SJSA1 (cell line): ENCODE data around the gene PAXIP1. TPM values are rescaled to one million over a fixed set of nuclear protein-coding genes. Genes with fewer than 3 reads are reported as not detected.

Source experiments
- DNase-seq, 2 experiments: peaks; one replicate each; pipeline ENCODE4 v3.0.0-alpha.2; 2015 to 2020; ENCODE audit warnings: low spot score in 2 of 2, low read depth in 1 of 2
- H3K27ac ChIP-seq: fragments of 250-450 bp; sonication (Bioruptor Pico); 2 replicates; pipeline ENCODE4 v1.5.1; 2020; ENCODE audit warnings: mild to moderate bottlenecking, moderate library complexity
- H3K27me3 ChIP-seq: fragments of 250-450 bp; sonication (Bioruptor Pico); replicated peaks from 2 replicates; pipeline ENCODE4 v1.5.1; 2020; ENCODE audit warnings: mild to moderate bottlenecking, moderate library complexity
- H3K36me3 ChIP-seq: fragments of 250-450 bp; sonication (Bioruptor Pico); 2 replicates; pipeline ENCODE4 v1.5.1; 2020; ENCODE audit warnings: mild to moderate bottlenecking
- H3K4me1 ChIP-seq: fragments of 250-450 bp; sonication (Bioruptor Pico); replicated peaks from 2 replicates; pipeline ENCODE4 v1.6.1; 2021; ENCODE audit warnings: mild to moderate bottlenecking
- H3K4me3 ChIP-seq: fragments of 250-450 bp; sonication (Bioruptor Pico); 2 replicates; pipeline ENCODE4 v1.5.1; 2020; ENCODE audit warnings: mild to moderate bottlenecking
- H3K9me3 ChIP-seq: fragments of 250-450 bp; sonication (Bioruptor Pico); replicated peaks from 2 replicates; pipeline ENCODE4 v1.5.1; 2020; ENCODE audit warnings: mild to moderate bottlenecking
- total RNA-seq: library from RNA; depleted of rRNA; stranded (reverse); fragments of >200 nt; shearing (Covaris generic); gene quantifications from 2 replicates; pipeline ENCODE4 v1.2.3, GENCODE V29; 2014

Gene PAXIP1
- total RNA-seq, 1 experiment from 2014 or later: 12.7 TPM

GRCh38 chr7:155007947-155008346 is 5.0 kb upstream of the PAXIP1 start:
- Histone ChIP-seq H3K9me3 (no peaks in the 10 kb centered on the region), H3K27me3 (0 out of 2 replicates have a peak, but pooled peaks cover 3% of the 10 kb centered on the region), H3K27ac (no peak overlapping the region), H3K36me3 (peaks cover 8% of the 10 kb centered on the region), H3K4me3 (no peak overlapping the region), H3K4me1 (peaks cover 5% of the 10 kb centered on the region)
- DNase-seq: no peak

DNA sequence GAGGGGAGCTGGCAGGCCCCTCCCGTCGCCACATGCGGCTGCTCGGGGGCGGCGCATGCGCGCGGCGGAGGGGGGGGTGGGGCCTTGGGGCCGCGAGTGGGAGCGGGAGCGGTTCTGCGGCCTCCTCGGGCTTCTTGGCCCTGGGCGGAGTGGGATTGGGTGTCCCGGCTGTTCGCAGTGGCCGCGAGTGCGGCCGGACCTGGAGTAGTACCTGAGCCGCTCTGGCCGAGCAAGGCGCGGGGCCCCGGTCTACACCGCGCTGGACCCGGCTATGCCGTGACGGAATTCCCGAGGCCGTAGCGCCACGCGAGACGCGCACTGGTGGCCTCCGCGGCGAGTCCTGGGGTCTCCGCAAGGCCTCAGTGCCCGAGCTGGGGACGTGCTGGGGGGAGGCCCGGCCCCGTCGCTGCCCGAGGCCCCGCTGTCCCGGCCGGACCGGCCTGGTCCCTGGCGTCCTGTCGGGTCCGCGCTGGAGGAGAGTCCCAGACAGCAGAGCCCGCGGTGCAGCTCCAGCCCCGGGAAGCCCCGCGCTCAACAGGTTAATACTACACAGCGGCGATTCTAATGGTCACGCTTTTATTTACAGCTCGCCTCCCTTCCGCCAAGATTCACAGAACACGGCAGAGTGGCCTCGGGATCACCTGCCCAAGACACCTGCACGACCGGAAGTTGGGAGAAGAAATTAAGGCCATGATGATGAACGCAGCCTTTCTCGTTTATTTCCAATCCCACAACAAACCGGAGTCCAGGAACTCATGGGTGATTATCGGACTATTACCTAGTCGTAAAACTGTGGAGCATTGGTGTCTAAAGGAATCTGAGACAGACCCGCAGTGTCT is 671 bp upstream of the PAXIP1 start:
- peaks cover 12% of the 10 kb centered on the region for H3K4me1 ChIP-seq
- H3K9me3 ChIP-seq: no peaks in the 10 kb centered on the region
- peak; percentile 78 to 88 for DNase-seq
- H3K27ac ChIP-seq: peak overlapping the region; percentile 100
- H3K27me3 ChIP-seq: no peaks in the 10 kb centered on the region
- H3K4me3 ChIP-seq: peak overlapping the region; percentile 82
- peaks cover 14% of the 10 kb centered on the region for H3K36me3 ChIP-seq

DNA sequence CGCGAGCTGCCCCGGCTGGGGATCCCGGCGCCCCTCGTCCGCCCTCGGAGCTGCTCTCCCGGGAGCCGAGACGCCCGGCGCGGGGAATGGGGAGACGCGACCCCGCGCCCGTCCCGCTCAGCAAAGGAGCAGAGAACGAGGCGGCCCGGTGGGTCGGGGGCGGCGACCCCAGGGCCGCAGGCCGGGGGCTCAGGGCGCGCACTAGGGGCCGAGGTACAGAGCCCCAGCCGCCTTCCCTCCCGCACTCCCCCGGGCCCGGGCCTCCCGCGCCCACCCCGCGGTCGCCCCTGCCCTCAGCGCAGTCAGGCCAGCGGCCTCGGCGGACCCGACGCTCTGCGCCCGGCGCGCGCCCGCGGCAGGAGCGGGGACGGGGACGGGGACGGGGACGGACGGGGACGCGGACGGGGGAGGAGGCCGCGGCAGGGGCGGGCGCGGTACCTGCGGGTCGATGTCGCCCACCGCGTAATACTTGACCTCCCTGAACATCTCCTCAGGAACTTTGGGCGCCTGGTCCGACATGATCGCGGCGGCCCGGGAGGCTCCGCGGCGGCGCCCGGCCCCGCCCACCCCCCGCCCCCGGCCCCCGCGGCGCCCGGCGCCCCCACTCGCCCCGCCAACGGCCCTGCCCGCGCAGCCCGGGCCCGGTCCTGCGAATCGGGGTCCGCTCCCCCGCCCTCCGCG is 373 bp downstream of the PAXIP1 start:
- Histone ChIP-seq H3K27me3 (no peaks in the 10 kb centered on the region), H3K4me1 (peaks cover 12% of the 10 kb centered on the region), H3K4me3 (peak overlapping the region; percentile 82), H3K36me3 (peaks cover 23% of the 10 kb centered on the region), H3K9me3 (no peaks in the 10 kb centered on the region), H3K27ac (no peak overlapping the region)
- peak in 1 of 2 experiments; percentile 8 for DNase-seq

DNA sequence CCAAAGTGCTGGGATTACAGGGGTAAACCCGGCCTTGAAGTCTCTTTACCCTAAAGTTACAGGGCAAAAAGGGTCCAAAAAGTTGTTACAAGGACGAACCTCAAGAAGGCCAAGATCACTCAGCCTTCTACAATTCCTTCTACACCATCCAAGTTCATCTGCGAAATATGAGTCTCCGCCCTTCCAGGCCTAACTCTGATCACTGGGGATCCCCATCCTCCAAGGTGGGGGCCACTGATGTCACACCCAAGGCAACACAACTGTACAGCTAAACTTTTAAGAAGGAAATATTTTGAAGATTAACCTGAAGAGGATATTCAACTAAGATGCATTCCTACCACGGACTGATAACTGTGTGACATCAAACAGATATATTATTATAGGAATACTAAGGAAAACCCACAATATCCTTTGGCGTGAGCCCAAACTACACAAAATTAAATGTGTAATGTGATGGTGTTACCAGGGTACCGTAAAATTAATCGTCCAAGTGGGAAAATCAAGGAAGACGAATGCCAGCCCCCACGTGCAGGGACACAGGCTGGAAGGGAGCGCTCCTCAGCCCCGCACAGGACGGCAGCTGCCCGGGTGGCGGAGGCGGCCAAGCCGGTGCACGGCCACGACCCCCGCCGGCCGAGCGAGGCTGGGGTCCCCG is 1.0 kb downstream of the PAXIP1 start:
- peak in 1 of 2 experiments; percentile 4 for DNase-seq
- Histone ChIP-seq H3K4me1 (peaks cover 12% of the 10 kb centered on the region), H3K9me3 (no peaks in the 10 kb centered on the region), H3K27me3 (no peaks in the 10 kb centered on the region), H3K36me3 (peaks cover 30% of the 10 kb centered on the region), H3K27ac (no peak overlapping the region), H3K4me3 (peak overlapping the region; percentile 82)

DNA sequence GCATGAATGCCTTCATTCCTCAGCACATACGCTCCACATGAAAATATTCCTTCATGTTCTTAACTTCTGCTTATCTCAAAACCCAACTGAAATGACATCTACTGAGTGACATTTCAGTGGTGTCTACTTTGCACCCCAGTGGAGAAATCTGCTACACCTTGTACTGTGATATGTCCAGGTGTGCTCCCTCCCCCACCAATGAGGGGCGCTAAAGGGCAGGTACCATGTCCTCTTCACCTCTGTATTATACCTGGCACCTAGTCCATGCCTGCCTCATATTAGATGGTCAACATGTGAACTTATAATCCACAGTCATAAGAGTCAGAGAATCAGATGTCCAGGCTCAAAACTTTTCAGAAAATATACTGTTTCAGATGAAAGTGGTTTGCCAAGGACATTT is 2.1 kb downstream of the PAXIP1 start:
- Histone ChIP-seq H3K9me3 (no peaks in the 10 kb centered on the region), H3K36me3 (peaks cover 41% of the 10 kb centered on the region), H3K4me1 (peaks cover 12% of the 10 kb centered on the region), H3K4me3 (no peak overlapping the region), H3K27ac (no peak overlapping the region), H3K27me3 (no peaks in the 10 kb centered on the region)
- no peak for DNase-seq

- H3K4me3 ChIP-seq: no peak overlapping the region
- no peak overlapping the region for H3K27ac ChIP-seq
- peaks cover 7% of the 10 kb centered on the region; the same call in 1 of the 2 replicates for H3K4me1 ChIP-seq
- no peak for DNase-seq
- no peaks in the 10 kb centered on the region for H3K27me3 ChIP-seq
- peaks cover 43% of the 10 kb centered on the region for H3K36me3 ChIP-seq
- H3K9me3 ChIP-seq: no peaks in the 10 kb centered on the region
Measured at GRCh38 chr7:154998481-154998880, 4.4 kb downstream of the PAXIP1 start.

- H3K9me3 ChIP-seq: no peaks in the 10 kb centered on the region
- H3K27ac ChIP-seq: no peak overlapping the region
- no peaks in the 10 kb centered on the region for H3K27me3 ChIP-seq
- no peak for DNase-seq
- H3K4me3 ChIP-seq: no peak overlapping the region
- H3K36me3 ChIP-seq: peaks cover 41% of the 10 kb centered on the region
- peaks cover 7% of the 10 kb centered on the region; the same call in 1 of the 2 replicates for H3K4me1 ChIP-seq
Measured at GRCh38 chr7:154997840-154998370, 5.0 kb downstream of the PAXIP1 start.

GRCh38 chr7:154996756-154997155 is 6.2 kb downstream of the PAXIP1 start:
- H3K36me3 ChIP-seq: peaks cover 36% of the 10 kb centered on the region
- H3K4me1 ChIP-seq: peaks cover 2% of the 10 kb centered on the region; the same call in 1 of the 2 replicates
- no peak overlapping the region for H3K4me3 ChIP-seq
- H3K27ac ChIP-seq: no peak overlapping the region
- DNase-seq: no peak
- no peaks in the 10 kb centered on the region for H3K27me3 ChIP-seq
- H3K9me3 ChIP-seq: no peaks in the 10 kb centered on the region

DNA sequence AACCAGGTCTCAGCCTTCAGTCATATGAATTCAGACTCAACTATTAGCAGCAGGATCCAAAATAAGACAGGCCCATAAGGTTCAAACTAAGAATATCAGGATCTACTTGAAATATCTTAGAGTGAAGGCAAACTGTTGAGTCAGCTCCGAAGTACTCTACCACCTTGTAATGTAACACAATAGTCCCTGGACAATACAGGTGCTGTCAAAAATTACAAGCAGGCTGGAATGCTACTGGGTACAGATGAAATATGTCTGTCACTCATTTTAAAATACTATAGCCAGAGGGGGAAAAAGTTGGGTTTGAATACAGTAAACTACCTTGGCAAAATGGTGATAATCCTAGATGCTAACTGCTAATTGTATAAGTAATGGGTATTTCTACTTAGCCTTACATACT is 6.8 kb downstream of the PAXIP1 start:
- Histone ChIP-seq H3K4me3 (no peak overlapping the region), H3K36me3 (peaks cover 37% of the 10 kb centered on the region), H3K4me1 (no peaks in the 10 kb centered on the region), H3K9me3 (no peaks in the 10 kb centered on the region), H3K27ac (no peak overlapping the region), H3K27me3 (no peaks in the 10 kb centered on the region)
- no peak for DNase-seq

DNA sequence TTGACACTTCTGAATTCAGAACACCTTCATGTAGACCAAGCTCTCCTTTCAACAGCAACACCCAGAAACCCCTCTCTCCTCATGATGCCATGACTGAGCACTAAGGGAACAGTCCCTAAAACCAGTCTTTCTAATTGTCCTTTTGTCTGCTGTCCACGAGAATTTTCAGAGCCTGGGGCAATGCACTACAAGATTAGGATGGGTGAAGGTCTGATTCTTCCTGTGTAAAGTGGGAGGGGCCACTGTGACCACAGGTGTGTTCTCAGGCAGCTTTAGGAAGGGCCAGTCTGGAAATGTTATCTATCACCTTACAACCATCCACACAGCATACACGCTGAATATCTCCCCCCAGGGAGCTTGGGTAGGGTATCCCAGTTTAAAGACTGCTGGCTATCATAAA is 7.9 kb downstream of the PAXIP1 start:
- no peak overlapping the region for H3K4me3 ChIP-seq
- H3K4me1 ChIP-seq: no peaks in the 10 kb centered on the region
- H3K27me3 ChIP-seq: no peaks in the 10 kb centered on the region
- H3K9me3 ChIP-seq: no peaks in the 10 kb centered on the region
- peaks cover 40% of the 10 kb centered on the region for H3K36me3 ChIP-seq
- H3K27ac ChIP-seq: no peak overlapping the region
- no peak for DNase-seq

- H3K27ac ChIP-seq: no peak overlapping the region
- no peaks in the 10 kb centered on the region for H3K4me1 ChIP-seq
- H3K36me3 ChIP-seq: peaks cover 27% of the 10 kb centered on the region
- no peaks in the 10 kb centered on the region for H3K9me3 ChIP-seq
- no peaks in the 10 kb centered on the region for H3K27me3 ChIP-seq
- no peak for DNase-seq
- no peak overlapping the region for H3K4me3 ChIP-seq
Measured at GRCh38 chr7:154990964-154991540, 11.9 kb downstream of the PAXIP1 start.

DNA sequence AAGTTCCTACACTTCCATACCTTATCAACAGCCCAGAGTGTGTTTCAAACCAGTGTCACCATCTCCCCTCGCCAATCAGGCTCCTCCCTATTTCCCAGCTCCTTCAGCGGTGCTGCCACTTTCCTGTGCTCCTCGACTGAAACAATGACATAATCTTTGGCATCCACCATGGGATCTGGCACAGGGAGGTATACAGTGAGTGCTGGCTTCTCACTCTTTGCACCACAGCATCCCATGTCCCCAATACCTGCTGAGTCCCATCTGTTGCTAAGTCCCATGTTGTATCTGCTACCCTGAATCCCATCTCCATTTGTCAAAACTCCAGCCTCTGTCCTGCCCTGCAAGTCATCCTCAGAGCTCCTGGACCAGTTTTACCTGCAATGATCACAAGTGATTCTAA is 15.4 kb downstream of the PAXIP1 start:
- Histone ChIP-seq H3K27ac (no peak overlapping the region), H3K4me3 (no peak overlapping the region), H3K4me1 (no peaks in the 10 kb centered on the region), H3K36me3 (peaks cover 17% of the 10 kb centered on the region; the same call in 1 of the 2 replicates), H3K27me3 (no peaks in the 10 kb centered on the region), H3K9me3 (no peaks in the 10 kb centered on the region)
- DNase-seq: no peak

DNA sequence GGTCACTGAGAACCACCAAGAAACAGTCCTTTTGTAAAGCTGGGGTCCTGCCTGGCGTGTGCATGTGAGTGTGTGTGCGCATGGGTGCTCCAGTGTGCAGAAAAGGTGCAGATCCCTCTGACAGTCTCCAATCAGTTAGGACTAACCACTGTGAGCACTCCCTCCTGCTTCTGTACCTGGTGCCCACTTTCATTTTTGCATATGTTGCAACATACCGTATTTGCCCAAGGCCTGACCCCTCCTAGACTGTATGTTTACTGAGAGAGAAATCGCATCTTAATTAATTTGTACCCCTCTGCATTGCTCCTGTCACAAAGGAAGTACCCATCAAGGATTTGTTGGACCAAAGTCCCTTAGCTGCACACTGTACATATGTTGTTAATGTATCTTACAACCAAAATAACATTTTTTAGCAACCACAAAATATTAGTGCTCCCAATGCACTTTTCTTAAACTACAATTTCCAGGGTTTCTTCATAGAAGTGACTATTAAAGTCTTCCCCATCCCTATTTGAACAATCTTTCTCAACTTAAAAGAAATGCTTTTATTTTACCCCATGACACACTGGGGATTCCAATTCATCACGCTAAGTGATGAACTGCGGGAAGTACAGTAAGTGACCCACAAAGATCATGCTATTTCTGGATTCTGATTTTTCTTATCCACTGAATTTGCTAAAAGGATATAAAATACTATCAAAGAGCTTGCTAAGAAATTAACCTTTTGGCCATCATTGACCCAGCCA is 16.6 kb downstream of the PAXIP1 start:
- no peaks in the 10 kb centered on the region for H3K9me3 ChIP-seq
- no peaks in the 10 kb centered on the region for H3K4me1 ChIP-seq
- no peaks in the 10 kb centered on the region for H3K27me3 ChIP-seq
- H3K4me3 ChIP-seq: no peak overlapping the region
- H3K36me3 ChIP-seq: peaks cover 20% of the 10 kb centered on the region
- DNase-seq: no peak
- no peak overlapping the region for H3K27ac ChIP-seq
